ENCODE data around the gene PSMB10. TPM values are rescaled to one million over a fixed set of nuclear protein-coding genes. Genes with fewer than 3 reads are reported as not detected.

The PSMB10 gene
- total RNA-seq, 4 donors from 2014 or later: 62.0 to 106 (median 79.9) TPM

GRCh38 chr16:67932462-67932840 lies 4.2 kb downstream of the PSMB10 start:
- H3K27me3 ChIP-seq: no peaks in the 10 kb centered on the region
- no peak overlapping the region for H3K27ac ChIP-seq
- no peak for DNase-seq
- peaks cover 0 to 66% (median 0%) of the 10 kb centered on the region in 3 donors for H3K36me3 ChIP-seq
- H3K4me1 ChIP-seq: peaks cover 0 to 15% (median 11%) of the 10 kb centered on the region in 4 donors
- H3K4me3 ChIP-seq: no peak overlapping the region
- H3K9me3 ChIP-seq: no peaks in the 10 kb centered on the region
- TF ChIP-seq CTCF (IDR thresholded peaks at IDR 0.05) (no peak), POLR2A (IDR thresholded peaks at IDR 0.05) (no peak)

GRCh38 chr16:67931712-67932461 lies 4.8 kb downstream of the PSMB10 start, which contains the start of gene CTRL:
CTRL (minus strand) TSS chr16:67931862; CDS start chr16:67931852, 10 bp downstream.
- DNase-seq: no peak
- Histone ChIP-seq H3K36me3 (peaks cover 0 to 70% (median 0%) of the 10 kb centered on the region in 3 donors), H3K9me3 (no peaks in the 10 kb centered on the region), H3K4me1 (peaks cover 0 to 11% (median 8%) of the 10 kb centered on the region in 4 donors), H3K27ac (no peak within 1 kb of the TSS), H3K27me3 (no peaks in the 10 kb centered on the region), H3K4me3 (no peak within 1 kb of the TSS)
- TF ChIP-seq POLR2A (IDR thresholded peaks at IDR 0.05) (no peak), CTCF (IDR thresholded peaks at IDR 0.05) (no peak)

- Histone ChIP-seq H3K4me1 (peaks cover 0 to 11% (median 8%) of the 10 kb centered on the region in 4 donors), H3K36me3 (peaks cover 0 to 70% (median 0%) of the 10 kb centered on the region in 3 donors), H3K27ac (no peak overlapping the region), H3K27me3 (no peaks in the 10 kb centered on the region), H3K4me3 (no peak overlapping the region), H3K9me3 (no peaks in the 10 kb centered on the region)
- no peak for DNase-seq
- TF ChIP-seq POLR2A (IDR thresholded peaks at IDR 0.05) (no peak), CTCF (IDR thresholded peaks at IDR 0.05) (no peak)
Measured at GRCh38 chr16:67930678-67931211, 5.9 kb downstream of the PSMB10 start.

- no peak overlapping the region for H3K4me3 ChIP-seq
- no peaks in the 10 kb centered on the region for H3K9me3 ChIP-seq
- no peak overlapping the region for H3K27ac ChIP-seq
- no peak for TF ChIP-seq POLR2A (IDR thresholded peaks at IDR 0.05)
- TF ChIP-seq CTCF (IDR thresholded peaks at IDR 0.05): no peak
- H3K27me3 ChIP-seq: no peaks in the 10 kb centered on the region
- no peak for DNase-seq
- peaks cover 0 to 70% (median 0%) of the 10 kb centered on the region in 3 donors for H3K36me3 ChIP-seq
- peaks cover 0 to 10% (median 6%) of the 10 kb centered on the region in 4 donors for H3K4me1 ChIP-seq
Measured at GRCh38 chr16:67930191-67930590, 6.5 kb downstream of the PSMB10 start.

- Histone ChIP-seq H3K36me3 (peaks cover 0 to 63% (median 0%) of the 10 kb centered on the region in 3 donors), H3K27ac (no peak overlapping the region), H3K4me3 (no peak overlapping the region), H3K9me3 (no peaks in the 10 kb centered on the region), H3K27me3 (no peaks in the 10 kb centered on the region), H3K4me1 (peaks cover 0 to 4% (median 0%) of the 10 kb centered on the region in 4 donors)
- peak; percentile 66 to 88 (median 82) for DNase-seq
- TF ChIP-seq POLR2A (IDR thresholded peaks at IDR 0.05): no peak
- TF ChIP-seq CTCF (IDR thresholded peaks at IDR 0.05): peak; percentile 67 to 92 (median 90)
Measured at GRCh38 chr16:67928561-67929364, 7.9 kb downstream of the PSMB10 start.
